DOHH2 (cell line): ENCODE results near the gene ABI3.
A peak's percentile ranks its signal among the peaks of the same experiment; 100 is the strongest.

Experiments
- H3F3A ChIP-seq: fragments of 200-600 bp; sonication (generic), shearing (Covaris generic); 2 replicates; pipeline ENCODE4 v1.6.0; 2016; ENCODE audit warnings: antibody characterized with exemption, mild to moderate bottlenecking; ENCODE audit not compliant: control insufficient read depth, insufficient read depth
- H3K27ac ChIP-seq: fragments of 200-600 bp; sonication (generic); 2 replicates; pipeline ENCODE4 v1.5.1; 2014; ENCODE audit warnings: low read depth, mild to moderate bottlenecking, low read length, moderate library complexity
- H3K27me3 ChIP-seq: fragments of 200-600 bp; sonication (generic); 2 replicates; pipeline ENCODE4 v1.6.1; 2014; ENCODE audit warnings: mild to moderate bottlenecking, low read length, mixed read lengths; ENCODE audit not compliant: control insufficient read depth
- H3K36me3 ChIP-seq: fragments of 200-600 bp; sonication (generic); 2 replicates; pipeline ENCODE4 v1.6.1; 2014; ENCODE audit warnings: mild to moderate bottlenecking, low read length, moderate library complexity, mixed read lengths; ENCODE audit not compliant: control insufficient read depth
- H3K4me1 ChIP-seq: fragments of 200-600 bp; sonication (generic); 2 replicates; pipeline ENCODE4 v1.6.1; 2014; ENCODE audit warnings: mild to moderate bottlenecking, low read length, mixed read lengths; ENCODE audit not compliant: control insufficient read depth
- H3K4me2 ChIP-seq: fragments of 200-600 bp; sonication (generic); 2 replicates; pipeline ENCODE4 v1.6.0; 2014; ENCODE audit warnings: mild to moderate bottlenecking, low read length, moderate library complexity
- H3K4me3 ChIP-seq: fragments of 200-600 bp; sonication (generic); 2 replicates; pipeline ENCODE4 v1.5.1; 2014; ENCODE audit warnings: mild to moderate bottlenecking, low read length, mixed read lengths
- H3K79me2 ChIP-seq: fragments of 200-600 bp; sonication (generic); 2 replicates; pipeline ENCODE4 v1.6.1; 2014; ENCODE audit warnings: mild to moderate bottlenecking, low read length, mixed read lengths; ENCODE audit not compliant: control insufficient read depth
- H3K9me2 ChIP-seq: fragments of 200-600 bp; sonication (generic); replicated peaks from 2 replicates; pipeline ENCODE4 v1.6.1; 2014; ENCODE audit warnings: mild to moderate bottlenecking, low read length, mixed read lengths; ENCODE audit not compliant: control insufficient read depth
- H3K9me3 ChIP-seq: fragments of 200-600 bp; sonication (generic); 2 replicates; pipeline ENCODE4 v1.6.1; 2014; ENCODE audit warnings: antibody characterized with exemption, low read length, mixed read lengths; ENCODE audit not compliant: control insufficient read depth, insufficient read depth
- H4K20me1 ChIP-seq: fragments of 200-600 bp; sonication (generic); 2 replicates; pipeline ENCODE4 v1.6.0; 2014; ENCODE audit warnings: low read depth, mild to moderate bottlenecking, antibody characterized with exemption, low read length, moderate library complexity; ENCODE audit not compliant: control insufficient read depth, insufficient read depth
- CTCF ChIP-seq: fragments of 200-600 bp; sonication (generic); IDR thresholded peaks from one replicate; pipeline ENCODE4 v1.5.1; 2014; ENCODE audit warnings: antibody characterized with exemption, mild to moderate bottlenecking, low read depth, low read length; ENCODE audit not compliant: poor library complexity, severe bottlenecking
- EZH2phosphoT487 ChIP-seq: fragments of 200-600 bp; sonication (generic); IDR thresholded peaks from 2 replicates; pipeline ENCODE4 v1.6.1; 2017; ENCODE audit warnings: borderline replicate concordance, mild to moderate bottlenecking, antibody characterized with exemption, low read length, moderate library complexity, mixed read lengths

The ABI3 gene

GRCh38 chr17:49214676-49215360 is 4.3 kb downstream of the ABI3 start:
- H3K36me3 ChIP-seq, result peaks cover 68% of the 10 kb centered on the region
- H3K4me3 ChIP-seq, result peak overlapping the region; percentile 89
- peaks cover 90% of the 10 kb centered on the region for H3K4me1 ChIP-seq
- TF ChIP-seq CTCF (no peak), EZH2phosphoT487 (no peak)
- H3K9me3 ChIP-seq, result no peaks in the 10 kb centered on the region
- peak overlapping the region; percentile 90 for H3K27ac ChIP-seq
- no peaks in the 10 kb centered on the region for H4K20me1 ChIP-seq
- no peaks in the 10 kb centered on the region for H3K9me2 ChIP-seq
- peaks cover 80% of the 10 kb centered on the region for H3K79me2 ChIP-seq
- peak overlapping the region; percentile 74 for H3K4me2 ChIP-seq
- no peaks in the 10 kb centered on the region for H3K27me3 ChIP-seq
- peaks cover 41% of the 10 kb centered on the region for H3F3A ChIP-seq

- Histone ChIP-seq H3K79me2 (peaks cover 63% of the 10 kb centered on the region), H3K9me2 (no peaks in the 10 kb centered on the region), H3K27me3 (no peaks in the 10 kb centered on the region), H3K9me3 (no peaks in the 10 kb centered on the region), H3K36me3 (peaks cover 69% of the 10 kb centered on the region), H3K4me2 (peak overlapping the region; percentile 74), H4K20me1 (no peaks in the 10 kb centered on the region), H3K27ac (peak overlapping the region; percentile 90), H3K4me3 (peak overlapping the region; percentile 57), H3K4me1 (peaks cover 81% of the 10 kb centered on the region), H3F3A (peaks cover 37% of the 10 kb centered on the region)
- TF ChIP-seq CTCF, result no peak
- no peak for TF ChIP-seq EZH2phosphoT487
Observed at GRCh38 chr17:49216482-49216881, 6.0 kb downstream of the ABI3 start.

GRCh38 chr17:49216953-49217650 is 6.6 kb downstream of the ABI3 start:
- TF ChIP-seq CTCF (no peak), EZH2phosphoT487 (no peak)
- H3K9me3 ChIP-seq, result no peaks in the 10 kb centered on the region
- peaks cover 57% of the 10 kb centered on the region for H3K79me2 ChIP-seq
- H3K27ac ChIP-seq, result peak overlapping the region; percentile 90
- no peaks in the 10 kb centered on the region for H3K27me3 ChIP-seq
- H3K4me1 ChIP-seq, result peaks cover 75% of the 10 kb centered on the region
- peaks cover 71% of the 10 kb centered on the region for H3K36me3 ChIP-seq
- peak overlapping the region; percentile 57 for H3K4me3 ChIP-seq
- no peaks in the 10 kb centered on the region for H3K9me2 ChIP-seq
- no peaks in the 10 kb centered on the region for H4K20me1 ChIP-seq
- peak overlapping the region; percentile 74 for H3K4me2 ChIP-seq
- H3F3A ChIP-seq, result peaks cover 37% of the 10 kb centered on the region
